BLaER1 treated with 17β-estradiol and CSF1 and Interleukin-3, amounts not matched to agents 10 nM and 100 nM (cell line): ENCODE data around the gene KCNAB1.

Experiments used
- H3K27ac ChIP-seq, 11 experiments: shearing (Covaris generic); formaldehyde crosslinking; 2 replicates each; pipeline ENCODE4 v1.8.1; 2022
- H3K27me3 ChIP-seq, 11 experiments: shearing (Covaris generic); formaldehyde crosslinking; 2 replicates each; pipeline ENCODE4 v1.8.1; 2022
- H3K36me3 ChIP-seq, 11 experiments: shearing (Covaris generic); formaldehyde crosslinking; 2 replicates each; pipeline ENCODE4 v1.8.1; 2022
- H3K4me1 ChIP-seq, 10 experiments: shearing (Covaris generic); formaldehyde crosslinking; 2 replicates each; pipeline ENCODE4 v1.8.1; 2022
- H3K4me2 ChIP-seq, 11 experiments: shearing (Covaris generic); formaldehyde crosslinking; 2 replicates each; pipeline ENCODE4 v1.8.1; 2022
- H3K4me3 ChIP-seq, 10 experiments: shearing (Covaris generic); formaldehyde crosslinking; 2 replicates each; pipeline ENCODE4 v1.8.1; 2022
- H3K9ac ChIP-seq, 11 experiments: shearing (Covaris generic); formaldehyde crosslinking; 2 replicates each; pipeline ENCODE4 v1.8.1; 2022
- H3K9me3 ChIP-seq, 11 experiments: shearing (Covaris generic); formaldehyde crosslinking; replicated peaks in 1 of 11; 2 replicates each; pipeline ENCODE4 v1.8.1; 2022
- H4K20me1 ChIP-seq, 11 experiments: shearing (Covaris generic); formaldehyde crosslinking; 2 replicates each; pipeline ENCODE4 v1.8.1; 2022
- Cebpa-rat ChIP-seq, 11 experiments: shearing (Covaris generic); IDR thresholded peaks; 2 replicates each; pipeline ENCODE4 v1.8.1; 2022

KCNAB1 gene

GRCh38 chr3:156311431-156311830, 191.1 kb downstream of the KCNAB1 start:
- no peaks in the 10 kb centered on the region for H3K4me1 ChIP-seq
- H4K20me1 ChIP-seq: no peaks in the 10 kb centered on the region
- H3K36me3 ChIP-seq: no peaks in the 10 kb centered on the region
- no peak overlapping the region for H3K4me2 ChIP-seq
- H3K4me3 ChIP-seq: no peak overlapping the region
- no peaks in the 10 kb centered on the region for H3K9me3 ChIP-seq
- TF ChIP-seq Cebpa-rat (IDR thresholded peaks at IDR 0.05): no peak
- H3K9ac ChIP-seq: no peak overlapping the region
- no peaks in the 10 kb centered on the region for H3K27me3 ChIP-seq
- H3K27ac ChIP-seq: no peak overlapping the region

GRCh38 chr3:156311930-156312329, 191.6 kb downstream of the KCNAB1 start:
- Histone ChIP-seq H3K9ac (no peak overlapping the region), H3K4me1 (no peaks in the 10 kb centered on the region), H3K27me3 (no peaks in the 10 kb centered on the region), H3K36me3 (no peaks in the 10 kb centered on the region), H3K9me3 (no peaks in the 10 kb centered on the region), H3K4me3 (no peak overlapping the region), H4K20me1 (no peaks in the 10 kb centered on the region), H3K4me2 (no peak overlapping the region), H3K27ac (no peak overlapping the region)
- TF ChIP-seq Cebpa-rat (IDR thresholded peaks at IDR 0.05): no peak

- no peaks in the 10 kb centered on the region for H3K36me3 ChIP-seq
- H3K27ac ChIP-seq: no peak overlapping the region
- H3K9ac ChIP-seq: no peak overlapping the region
- no peaks in the 10 kb centered on the region for H4K20me1 ChIP-seq
- TF ChIP-seq Cebpa-rat (IDR thresholded peaks at IDR 0.05): no peak
- H3K4me2 ChIP-seq: no peak overlapping the region
- no peaks in the 10 kb centered on the region for H3K9me3 ChIP-seq
- no peak overlapping the region for H3K4me3 ChIP-seq
- H3K27me3 ChIP-seq: no peaks in the 10 kb centered on the region
- H3K4me1 ChIP-seq: peaks cover 0 to 7% (median 0%) of the 10 kb centered on the region in 10 experiments; a peak in 3 of 20 replicates
Observed at GRCh38 chr3:156316076-156316475, 195.7 kb downstream of the KCNAB1 start.

GRCh38 chr3:156317462-156318074, 197.2 kb downstream of the KCNAB1 start:
- no peak for TF ChIP-seq Cebpa-rat (IDR thresholded peaks at IDR 0.05)
- Histone ChIP-seq H4K20me1 (no peaks in the 10 kb centered on the region), H3K27me3 (no peaks in the 10 kb centered on the region), H3K36me3 (no peaks in the 10 kb centered on the region), H3K9me3 (no peaks in the 10 kb centered on the region), H3K9ac (no peak overlapping the region), H3K4me3 (no peak overlapping the region), H3K4me1 (peaks cover 0 to 7% (median 0%) of the 10 kb centered on the region in 10 experiments; a peak in 3 of 20 replicates), H3K27ac (no peak overlapping the region), H3K4me2 (peak overlapping the region in 1 of 11 experiments; percentile 40; a peak in 1 of 22 replicates)

- Histone ChIP-seq H3K4me3 (no peak overlapping the region), H3K9me3 (no peaks in the 10 kb centered on the region), H3K36me3 (no peaks in the 10 kb centered on the region), H4K20me1 (no peaks in the 10 kb centered on the region), H3K27ac (no peak overlapping the region), H3K4me1 (peaks cover 0 to 7% (median 0%) of the 10 kb centered on the region in 10 experiments; a peak in 3 of 20 replicates), H3K4me2 (no peak overlapping the region), H3K9ac (no peak overlapping the region), H3K27me3 (no peaks in the 10 kb centered on the region)
- TF ChIP-seq Cebpa-rat (IDR thresholded peaks at IDR 0.05): no peak
Observed at GRCh38 chr3:156321945-156322344, 201.6 kb downstream of the KCNAB1 start.

GRCh38 chr3:156323466-156323865, 203.1 kb downstream of the KCNAB1 start:
- H3K36me3 ChIP-seq: no peaks in the 10 kb centered on the region
- H3K27me3 ChIP-seq: no peaks in the 10 kb centered on the region
- H3K27ac ChIP-seq: no peak overlapping the region
- H3K9ac ChIP-seq: no peak overlapping the region
- H3K4me1 ChIP-seq: no peaks in the 10 kb centered on the region
- TF ChIP-seq Cebpa-rat (IDR thresholded peaks at IDR 0.05): peak in 2 of 11 experiments; percentile 28 to 51; a peak in 3 of 22 replicates
- H3K9me3 ChIP-seq: no peaks in the 10 kb centered on the region
- H4K20me1 ChIP-seq: no peaks in the 10 kb centered on the region
- H3K4me2 ChIP-seq: no peak overlapping the region
- H3K4me3 ChIP-seq: no peak overlapping the region

GRCh38 chr3:156330415-156330814, 210.0 kb downstream of the KCNAB1 start:
- no peak overlapping the region for H3K4me3 ChIP-seq
- H3K27me3 ChIP-seq: no peaks in the 10 kb centered on the region
- no peaks in the 10 kb centered on the region for H3K36me3 ChIP-seq
- H3K4me1 ChIP-seq: no peaks in the 10 kb centered on the region
- no peak overlapping the region for H3K27ac ChIP-seq
- H4K20me1 ChIP-seq: no peaks in the 10 kb centered on the region
- H3K4me2 ChIP-seq: no peak overlapping the region
- no peak overlapping the region for H3K9ac ChIP-seq
- no peaks in the 10 kb centered on the region for H3K9me3 ChIP-seq
- TF ChIP-seq Cebpa-rat (IDR thresholded peaks at IDR 0.05): no peak

- Histone ChIP-seq H3K27ac (no peak overlapping the region), H3K9me3 (no peaks in the 10 kb centered on the region), H3K4me3 (no peak overlapping the region), H3K4me1 (no peaks in the 10 kb centered on the region), H3K9ac (no peak overlapping the region), H4K20me1 (no peaks in the 10 kb centered on the region), H3K36me3 (no peaks in the 10 kb centered on the region), H3K4me2 (no peak overlapping the region), H3K27me3 (no peaks in the 10 kb centered on the region)
- TF ChIP-seq Cebpa-rat (IDR thresholded peaks at IDR 0.05): no peak
Observed at GRCh38 chr3:156332304-156332703, 211.9 kb downstream of the KCNAB1 start.

- no peaks in the 10 kb centered on the region for H4K20me1 ChIP-seq
- H3K36me3 ChIP-seq: no peaks in the 10 kb centered on the region
- no peaks in the 10 kb centered on the region for H3K9me3 ChIP-seq
- no peak overlapping the region for H3K9ac ChIP-seq
- TF ChIP-seq Cebpa-rat (IDR thresholded peaks at IDR 0.05): no peak
- H3K4me2 ChIP-seq: no peak overlapping the region
- no peak overlapping the region for H3K27ac ChIP-seq
- H3K4me1 ChIP-seq: no peaks in the 10 kb centered on the region
- no peak overlapping the region for H3K4me3 ChIP-seq
- no peaks in the 10 kb centered on the region for H3K27me3 ChIP-seq
Observed at GRCh38 chr3:156334841-156335545, 214.6 kb downstream of the KCNAB1 start.

- no peak for TF ChIP-seq Cebpa-rat (IDR thresholded peaks at IDR 0.05)
- Histone ChIP-seq H4K20me1 (no peaks in the 10 kb centered on the region), H3K9ac (no peak overlapping the region), H3K4me2 (no peak overlapping the region), H3K9me3 (no peaks in the 10 kb centered on the region), H3K4me3 (no peak overlapping the region), H3K36me3 (no peaks in the 10 kb centered on the region), H3K27ac (no peak overlapping the region), H3K4me1 (0 out of 20 replicates have a peak, but pooled peaks cover 0 to 3% (median 0%) of the 10 kb centered on the region in 10 experiments), H3K27me3 (no peaks in the 10 kb centered on the region)
Observed at GRCh38 chr3:156339491-156339890, 219.1 kb downstream of the KCNAB1 start.
